ENCODE results near the gene SF3B2.
A peak's percentile ranks its signal among the peaks of the same experiment; 100 is the strongest.
"Not testable (repeated sequence)": the region's sequence is repeated elsewhere in the genome, so short reads cannot be mapped to it uniquely, and the experiment has no call there.

SF3B2 gene

DNA sequence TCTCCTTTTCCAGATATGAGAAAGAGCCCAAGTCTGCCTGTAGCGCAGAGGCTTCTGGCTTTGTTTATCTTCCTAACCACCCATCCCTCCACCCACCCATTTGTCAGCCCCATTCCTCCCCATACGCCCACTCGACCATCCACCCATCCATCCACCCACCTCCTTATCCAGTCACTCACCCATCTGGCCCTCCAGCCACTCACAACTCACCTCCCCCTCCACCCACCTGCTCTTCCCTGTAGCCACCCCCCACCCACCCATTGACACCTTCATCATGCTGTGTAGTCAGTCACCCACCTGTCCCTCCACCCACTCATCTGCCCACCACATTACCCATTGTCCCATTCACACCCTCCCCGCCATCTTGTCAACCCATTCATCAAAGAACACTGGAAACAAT is 34.8 kb upstream of the SF3B2 start:
- DNase-seq (ENCODE audit: low spot score): no peak

DNA sequence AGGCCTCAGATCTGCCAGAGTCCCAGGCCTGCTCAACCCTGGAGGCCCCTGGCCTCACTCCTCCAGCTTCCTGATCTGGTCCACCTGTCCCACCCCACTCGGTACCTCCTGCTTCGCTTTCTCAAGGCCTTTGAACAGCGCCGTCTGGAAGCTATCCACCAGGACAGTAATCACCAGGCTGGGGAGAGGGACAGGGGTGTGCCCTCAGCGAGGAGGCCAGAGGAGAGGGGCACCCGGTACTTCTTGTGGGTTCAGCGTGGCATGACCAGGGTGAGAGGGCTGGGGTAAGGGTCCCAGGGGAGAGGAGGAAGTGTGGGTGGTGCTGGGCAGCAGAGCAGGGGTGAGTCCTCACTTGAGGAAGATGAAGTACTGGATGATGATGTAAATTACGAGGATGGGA is 32.0 kb upstream of the SF3B2 start:
- no peak for DNase-seq (ENCODE audit: low spot score)

DNA sequence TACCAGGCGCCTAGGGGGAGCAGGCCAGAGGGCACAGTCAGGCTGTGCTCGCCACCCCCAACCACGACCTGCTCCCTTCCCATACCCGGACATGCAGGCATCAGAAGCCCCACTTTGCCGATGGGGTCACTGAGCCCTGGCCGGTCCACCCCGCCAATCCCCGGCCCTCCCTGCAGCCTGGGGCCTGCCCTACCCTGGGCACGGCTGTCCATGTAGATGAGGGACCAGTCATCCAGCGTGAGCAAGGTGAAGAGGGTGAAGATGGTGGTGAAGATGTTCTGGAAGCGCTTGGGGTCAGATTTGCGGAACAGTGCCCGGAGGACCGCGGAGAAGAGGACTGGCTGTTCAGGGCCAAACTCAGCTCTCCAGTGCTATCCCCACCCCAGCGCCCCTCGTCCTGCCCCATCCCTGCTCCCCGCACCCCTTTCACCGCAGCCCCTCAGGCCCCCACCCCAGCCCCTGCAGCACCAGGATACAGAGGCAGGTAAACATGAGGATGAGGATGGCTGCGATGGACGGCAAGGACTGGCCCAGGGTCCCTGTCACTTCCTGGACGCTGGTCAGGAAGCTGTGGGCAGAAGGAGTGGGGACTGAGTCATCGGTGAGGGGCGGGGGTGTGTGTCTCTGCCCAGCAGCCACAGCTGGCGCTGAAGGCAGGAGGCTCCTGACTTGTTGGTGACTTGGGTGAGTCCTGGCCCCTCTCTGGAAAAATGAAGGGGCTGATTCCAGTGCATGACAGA is 31.4 kb upstream of the SF3B2 start:
- no peak for DNase-seq (ENCODE audit: low spot score)

DNA sequence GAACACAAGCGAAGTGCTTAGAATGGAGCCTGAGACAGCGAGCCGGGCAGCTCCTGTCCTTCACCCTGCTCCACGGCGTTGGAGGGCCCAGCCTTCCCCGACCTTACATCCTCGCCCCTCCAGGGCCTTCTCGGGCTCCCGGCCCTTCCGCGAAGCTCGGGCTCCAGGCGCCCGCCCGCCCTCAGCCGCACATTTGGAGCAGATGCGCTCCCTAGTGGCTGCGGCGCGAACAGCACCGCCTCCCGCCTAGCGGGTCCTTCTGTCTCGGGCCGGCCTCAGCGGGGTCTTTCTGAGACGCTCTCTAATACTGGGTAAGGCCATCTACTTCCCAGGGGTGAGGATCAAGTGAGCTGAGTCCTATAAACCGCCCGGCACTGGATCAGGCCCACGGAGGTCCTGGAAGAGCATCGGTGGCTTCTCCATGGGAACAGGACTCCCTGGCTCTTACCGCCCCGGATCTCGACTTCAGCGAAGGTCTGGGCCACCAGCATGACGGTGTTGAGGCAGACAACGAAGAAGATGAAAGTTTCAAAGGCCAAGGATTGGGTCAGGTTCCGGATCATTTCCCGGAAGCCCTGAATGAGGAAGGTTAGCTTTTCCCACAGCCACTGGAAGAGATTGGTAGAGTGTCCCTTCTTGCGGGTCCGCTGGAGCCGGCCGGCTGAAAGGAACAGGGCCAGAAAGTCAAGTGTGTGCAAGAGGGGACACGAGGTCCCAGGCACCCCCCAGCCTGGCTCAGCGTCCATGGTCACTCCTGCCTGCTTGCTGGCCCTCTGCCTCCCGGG is 29.6 kb upstream of the SF3B2 start:
- DNase-seq (ENCODE audit: low spot score): peak; percentile 92

DNA sequence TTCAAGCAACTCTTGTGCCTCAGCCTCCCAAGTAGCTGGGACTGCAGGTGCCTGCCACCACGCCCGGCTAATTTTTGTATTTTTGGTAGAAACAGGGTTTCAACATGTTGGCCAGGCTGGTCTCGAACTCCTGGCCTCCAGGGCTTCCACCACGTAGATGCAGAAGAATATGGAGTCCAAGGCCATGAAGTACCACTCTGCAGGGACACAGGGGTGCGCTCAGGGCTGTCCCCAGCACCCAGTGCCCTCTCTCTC is 29.1 kb upstream of the SF3B2 start:
- not testable (repeated sequence) for DNase-seq (ENCODE audit: low spot score)

DNA sequence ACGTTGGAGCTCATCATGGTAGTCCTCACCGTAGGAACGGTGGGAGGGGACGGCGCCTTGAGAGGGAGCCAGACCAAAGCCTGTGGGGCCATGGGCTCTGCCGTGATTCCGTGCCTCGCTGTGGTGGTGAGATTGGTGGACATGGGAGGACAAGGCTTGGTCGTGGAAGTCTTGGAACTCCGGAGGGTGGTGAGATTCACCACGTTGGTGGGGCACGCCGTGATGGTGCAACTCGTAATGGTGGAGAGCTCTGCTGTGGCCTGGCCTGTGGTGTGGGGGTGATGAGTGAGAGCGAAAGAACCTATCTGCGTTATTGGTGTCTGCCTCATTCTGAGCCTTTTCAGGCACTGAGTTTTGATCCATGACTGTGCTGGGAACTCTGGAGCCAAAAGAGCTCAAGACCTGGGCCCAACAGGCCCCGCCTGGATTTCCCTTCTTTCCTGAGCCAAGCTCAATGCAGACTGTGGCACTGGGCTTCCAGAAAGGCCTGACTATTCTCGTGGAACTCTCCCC is 26.1 kb upstream of the SF3B2 start, which contains the start of gene CATSPER1:
Gene CATSPER1 (minus strand): TSS at position 463 of the 513 bp plus-strand sequence. CDS start 100 bp downstream, at position 363.
- no peak for DNase-seq (ENCODE audit: low spot score)

DNA sequence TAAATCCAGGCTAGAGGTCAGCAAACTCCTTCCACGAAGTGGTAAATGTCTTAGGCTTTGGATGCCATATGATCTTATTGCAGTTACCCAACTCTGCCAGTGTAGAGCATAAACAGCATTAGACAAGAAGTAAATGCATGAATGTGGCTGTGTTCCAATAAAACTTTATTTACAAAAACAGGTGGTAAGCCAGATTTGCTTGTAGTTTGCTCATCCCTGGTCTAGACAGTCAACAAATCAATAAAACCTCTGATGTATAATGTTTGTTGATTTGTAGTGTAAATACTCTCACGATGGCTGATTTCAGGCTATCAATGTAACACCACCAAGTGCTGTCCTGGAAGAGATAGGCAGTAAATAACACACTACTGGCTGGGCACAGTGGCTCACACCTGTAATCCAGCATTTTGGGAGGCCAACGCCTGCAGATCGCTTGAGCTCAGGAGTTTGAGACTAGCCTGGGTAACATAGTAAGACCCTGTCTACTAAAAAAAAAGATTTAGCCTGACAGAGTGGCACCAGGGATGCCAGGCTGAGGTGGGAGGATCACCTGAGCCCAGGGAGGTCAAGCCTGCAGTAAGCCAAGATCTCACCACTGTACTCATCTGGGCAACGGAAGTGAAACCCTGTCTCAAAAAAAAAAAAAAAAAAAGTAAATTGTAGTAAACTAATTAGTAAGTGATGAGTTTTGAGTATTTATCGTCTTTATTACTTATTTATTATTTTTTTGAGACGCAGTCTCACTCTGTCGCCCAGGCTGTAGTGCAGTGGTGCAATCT is 19.0 kb upstream of the SF3B2 start:
- DNase-seq (ENCODE audit: low spot score): no peak

DNA sequence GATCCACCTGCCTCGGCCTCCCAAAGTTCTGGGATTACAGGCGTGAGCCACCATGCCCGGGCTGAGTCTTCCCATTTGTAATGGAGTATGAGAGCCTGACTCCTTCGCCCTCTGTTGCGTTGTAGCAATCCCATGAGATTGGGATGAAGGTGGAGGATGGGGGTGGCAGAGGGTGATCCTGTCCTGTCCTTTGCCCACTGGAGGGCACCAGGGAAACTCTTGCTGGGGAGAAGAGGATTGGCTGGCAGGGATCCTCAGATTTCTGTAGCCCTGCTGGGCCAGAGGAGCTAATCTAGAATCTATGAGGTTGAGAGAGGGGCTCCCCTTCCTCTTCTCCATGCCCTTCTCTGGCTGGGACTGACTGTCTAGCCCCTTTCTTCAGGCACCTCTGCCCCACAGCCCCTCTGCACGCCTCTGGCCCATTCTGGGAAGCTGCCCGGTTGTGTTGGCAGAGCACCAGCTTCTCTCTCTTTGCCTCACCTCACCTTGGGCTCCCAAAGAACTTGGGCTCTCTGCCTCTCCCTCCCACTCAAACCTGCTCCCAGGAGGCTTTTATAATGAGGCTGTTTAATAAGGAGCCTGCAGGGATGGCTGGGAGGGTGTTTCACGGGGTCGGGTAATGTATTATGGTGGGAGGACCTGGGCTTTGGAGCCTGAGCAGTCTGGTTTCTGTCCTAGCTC is 16.4 kb upstream of the SF3B2 start:
- DNase-seq (ENCODE audit: low spot score): no peak

DNA sequence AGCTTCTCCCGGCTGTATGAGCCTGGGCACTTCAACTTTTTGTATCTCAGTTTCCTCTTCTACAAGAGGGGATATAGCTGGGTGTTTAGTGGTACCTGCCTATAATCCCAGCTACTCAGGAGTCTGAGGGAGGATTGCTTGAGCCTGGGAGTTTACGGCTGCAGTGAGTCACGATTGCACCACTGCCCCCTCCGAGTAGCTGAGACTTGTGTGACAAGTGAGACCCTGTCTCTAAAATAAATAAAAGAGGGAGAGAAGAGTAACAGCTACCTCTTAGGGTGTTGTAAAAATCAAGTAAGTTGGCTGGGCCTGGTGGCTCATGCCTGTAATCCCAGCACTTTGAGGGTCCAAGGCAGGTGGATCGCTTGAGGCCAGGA is 15.8 kb upstream of the SF3B2 start:
- no peak for DNase-seq (ENCODE audit: low spot score)

DNA sequence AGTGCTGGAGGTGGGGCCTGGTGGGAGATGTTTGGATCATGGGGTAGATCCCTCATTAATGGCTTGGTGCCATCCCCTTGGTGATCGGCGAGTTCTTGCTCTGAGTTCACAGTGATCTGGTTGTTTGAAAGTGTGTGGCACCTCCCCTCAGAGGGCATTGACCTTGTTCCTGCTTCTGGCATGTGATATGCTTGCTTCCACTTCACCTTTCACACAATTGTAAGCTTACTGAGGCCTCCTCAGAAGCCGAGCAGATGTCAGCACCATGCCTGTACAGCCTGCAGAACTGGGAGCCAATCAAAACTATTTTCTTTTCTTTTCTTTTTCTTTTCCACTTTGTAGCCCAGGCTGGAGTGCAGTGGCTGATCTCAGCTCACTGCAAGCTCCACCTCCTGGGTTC is 14.8 kb upstream of the SF3B2 start:
- no peak for DNase-seq (ENCODE audit: low spot score)

DNA sequence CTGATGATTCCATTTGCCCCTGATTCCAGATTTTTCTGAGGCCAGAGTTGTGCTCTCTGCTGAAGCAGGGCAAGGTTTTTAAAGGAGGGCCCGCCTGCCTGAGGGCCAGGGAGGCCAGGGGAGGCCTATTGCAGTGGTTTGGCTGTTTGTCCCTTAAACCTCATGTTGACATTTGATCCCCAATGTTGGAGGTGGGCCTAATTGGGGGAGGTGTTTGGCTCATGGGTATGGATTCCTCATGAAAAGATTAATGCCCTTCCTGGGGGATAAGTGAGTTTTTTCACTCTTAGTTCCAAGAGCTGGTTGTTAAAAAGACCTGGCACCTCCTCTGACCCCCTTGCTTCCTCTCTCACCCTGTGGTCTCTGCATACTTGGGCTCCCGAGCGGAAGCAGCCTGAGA is 12.4 kb upstream of the SF3B2 start:
- no peak for DNase-seq (ENCODE audit: low spot score)

DNA sequence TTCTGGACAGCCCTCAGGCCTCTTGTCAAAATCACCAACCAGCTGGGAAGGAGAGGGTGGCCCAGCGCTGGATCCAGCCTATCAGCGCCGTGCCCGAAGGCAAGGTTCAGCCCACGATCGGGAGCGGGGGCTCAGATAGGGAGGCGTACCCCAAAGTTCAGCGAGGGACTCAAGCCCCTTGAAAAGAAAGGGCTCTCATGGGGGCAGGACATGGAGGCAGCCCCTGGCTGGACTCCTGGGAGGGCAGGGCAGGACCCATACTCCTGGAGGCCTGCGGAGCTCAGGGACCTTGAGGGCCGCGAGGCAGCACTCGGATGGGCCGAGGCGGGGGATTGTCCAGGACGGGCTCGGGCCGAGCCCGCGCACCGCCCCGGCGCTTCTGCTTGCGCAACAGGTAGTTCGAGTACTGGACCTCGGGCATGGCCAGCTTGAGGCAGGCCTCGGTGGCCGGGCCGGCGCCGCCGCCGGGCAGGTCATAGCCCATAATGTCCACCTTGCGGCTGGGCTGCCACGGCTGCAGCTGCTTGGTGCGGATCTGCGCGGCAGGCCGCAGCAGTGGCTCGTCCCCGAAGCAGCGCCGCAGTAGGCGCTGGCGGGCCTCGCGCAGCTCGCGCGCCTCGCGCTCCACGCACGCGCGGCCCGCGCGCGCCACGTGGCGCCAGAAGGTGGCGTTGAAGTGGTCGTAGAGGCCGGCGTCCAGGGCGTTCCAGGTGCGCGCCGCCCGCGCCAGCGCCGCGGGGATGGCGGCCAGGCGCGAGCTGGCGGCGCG is 9.8 kb upstream of the SF3B2 start:
- DNase-seq (ENCODE audit: low spot score): no peak

DNA sequence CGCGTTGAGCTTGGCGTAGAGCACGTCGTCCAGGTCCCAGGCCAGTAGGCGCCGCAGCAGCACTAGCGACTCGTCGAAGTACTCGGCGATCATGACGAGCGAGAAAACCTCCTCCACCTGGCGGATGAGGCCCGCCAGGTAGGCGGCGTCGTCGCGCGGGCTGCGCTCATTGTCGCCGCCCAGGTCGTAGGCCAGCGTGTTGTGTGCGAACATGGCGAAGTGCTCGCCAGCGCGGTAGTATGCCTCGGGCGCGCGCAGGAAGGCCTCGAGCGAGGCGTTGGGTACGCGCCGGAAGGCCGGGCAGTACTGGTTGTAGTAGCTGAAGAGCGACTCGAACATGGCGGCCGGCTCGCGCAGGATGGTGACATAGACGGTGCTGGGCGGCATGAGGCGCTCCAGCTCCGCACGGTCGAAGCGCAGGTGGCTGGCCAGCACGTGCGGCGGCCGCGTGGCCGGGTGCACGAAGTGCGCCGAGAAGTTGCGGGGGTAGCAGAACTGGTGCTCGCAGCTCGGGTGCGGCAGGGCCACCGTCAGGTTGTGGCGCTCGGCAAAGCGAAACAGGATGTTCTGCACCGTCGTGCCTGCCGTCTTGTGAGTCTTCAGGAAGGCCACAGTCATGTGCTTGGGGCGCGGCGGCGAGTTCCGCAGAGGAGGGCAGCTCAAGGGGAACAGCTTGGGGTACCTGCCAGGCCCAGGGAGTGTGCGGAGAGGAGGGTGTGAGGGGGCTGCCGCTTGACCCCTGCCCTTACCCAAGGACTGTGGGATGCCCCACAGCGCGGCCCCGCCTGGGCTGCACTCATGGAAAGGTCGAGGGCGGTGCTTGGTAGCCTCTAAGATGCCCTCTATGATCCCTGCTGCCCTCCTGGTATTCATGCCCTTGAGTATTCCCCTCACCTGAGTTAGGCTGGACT is 8.9 kb upstream of the SF3B2 start:
- DNase-seq (ENCODE audit: low spot score): no peak

DNA sequence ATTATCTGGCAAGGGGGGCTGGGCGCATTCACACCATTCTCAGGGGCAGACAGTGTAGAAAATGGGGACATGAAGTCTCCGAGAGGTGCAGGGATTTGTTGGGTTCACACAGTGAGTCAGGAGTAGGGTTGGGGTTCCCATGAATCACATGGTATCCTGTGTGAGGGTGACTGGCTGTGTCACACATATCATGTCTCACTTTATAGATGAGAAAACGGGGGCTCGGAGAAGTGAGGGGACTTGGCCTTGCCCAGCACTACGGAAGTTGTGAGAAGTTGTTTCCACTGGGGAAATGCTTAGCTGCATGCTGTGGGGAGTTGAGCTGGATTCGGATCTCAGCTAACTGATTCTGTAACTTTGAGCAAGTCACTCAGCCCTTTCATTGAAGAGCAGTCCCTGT is 7.4 kb upstream of the SF3B2 start:
- DNase-seq (ENCODE audit: low spot score): no peak

DNA sequence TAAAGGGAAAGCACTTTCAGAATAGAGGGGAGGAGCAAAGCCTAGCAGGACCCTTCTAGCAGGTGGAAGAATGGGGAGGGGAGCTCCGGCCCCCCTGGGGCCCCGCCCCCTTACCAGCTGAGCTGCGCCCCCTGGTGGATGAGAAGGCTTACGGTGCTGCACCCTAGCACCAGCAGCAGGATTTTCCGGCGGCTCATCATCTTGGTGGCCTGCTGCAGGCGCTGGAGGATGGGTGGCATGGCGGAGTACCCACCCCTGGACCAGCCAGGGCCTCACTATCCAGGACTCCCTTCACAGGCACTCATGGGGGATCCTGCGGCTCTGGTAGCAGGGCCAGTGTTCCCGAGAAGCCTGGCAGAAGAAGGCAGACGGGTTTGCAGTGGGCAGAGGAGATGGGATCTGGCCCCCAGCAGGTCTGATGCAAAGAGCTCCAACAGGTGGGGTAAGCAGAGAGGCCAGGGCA is 7.0 kb upstream of the SF3B2 start:
- DNase-seq (ENCODE audit: low spot score): peak; percentile 92

DNA sequence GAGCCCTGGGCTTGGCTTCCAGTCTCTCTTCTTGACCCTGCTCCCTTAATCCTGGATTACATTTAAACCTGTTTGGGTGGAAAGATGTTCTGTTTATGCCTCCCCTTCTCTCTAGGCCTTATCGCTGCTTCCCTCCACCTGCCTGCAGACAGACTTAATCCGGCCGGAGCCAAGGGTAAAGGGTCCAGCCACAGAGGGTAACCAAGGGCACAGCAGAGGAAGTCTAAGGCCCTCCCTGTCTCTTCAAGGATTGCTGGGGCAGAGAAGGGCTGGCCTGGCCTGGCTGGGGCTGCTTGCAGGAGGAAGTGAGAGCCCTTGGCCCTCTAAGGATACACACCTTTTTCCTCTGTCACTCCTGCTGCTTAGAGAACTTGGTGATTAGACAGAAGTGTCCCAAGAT is 5.3 kb upstream of the SF3B2 start:
- DNase-seq (ENCODE audit: low spot score): no peak

DNA sequence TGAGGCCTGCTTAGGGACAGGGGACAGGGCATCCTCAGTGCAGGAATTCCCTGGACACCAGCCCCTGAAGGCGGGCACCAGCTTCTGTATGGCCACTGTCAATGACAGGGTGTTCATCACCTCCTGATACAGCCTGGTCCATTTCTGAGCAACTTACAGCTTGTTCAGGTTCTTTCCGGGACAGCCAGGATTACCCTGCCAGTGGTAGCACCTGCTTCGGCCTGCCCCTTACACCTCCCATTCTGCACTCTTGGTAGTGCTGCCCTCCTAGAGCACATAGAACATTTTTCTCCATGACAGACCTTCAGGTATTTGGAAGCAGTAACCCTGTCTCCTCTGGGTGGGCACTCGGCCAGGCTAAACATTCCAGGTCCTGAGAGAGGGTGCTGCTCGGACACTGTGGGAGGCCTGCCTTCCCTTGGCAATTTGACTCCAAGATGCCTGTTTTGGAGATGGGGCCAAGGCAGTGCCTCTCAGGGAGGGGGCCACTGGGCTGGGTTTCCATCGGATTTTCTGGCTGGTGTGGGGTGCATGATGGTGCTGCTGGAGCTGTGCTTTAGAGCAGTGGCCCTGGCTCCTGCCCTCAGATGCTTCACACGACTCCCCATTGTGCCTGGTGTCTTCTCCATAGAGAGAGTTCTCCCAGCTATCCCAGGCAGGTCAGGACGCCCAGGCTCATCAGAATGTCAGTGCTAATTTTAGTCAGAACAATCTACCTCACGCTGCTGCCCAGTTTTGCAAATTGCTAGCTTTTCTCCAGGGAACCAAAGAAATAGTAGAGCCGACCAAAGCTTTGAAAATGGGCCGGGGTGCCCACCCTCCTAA is 4.4 kb upstream of the SF3B2 start:
- DNase-seq (ENCODE audit: low spot score): no peak

DNA sequence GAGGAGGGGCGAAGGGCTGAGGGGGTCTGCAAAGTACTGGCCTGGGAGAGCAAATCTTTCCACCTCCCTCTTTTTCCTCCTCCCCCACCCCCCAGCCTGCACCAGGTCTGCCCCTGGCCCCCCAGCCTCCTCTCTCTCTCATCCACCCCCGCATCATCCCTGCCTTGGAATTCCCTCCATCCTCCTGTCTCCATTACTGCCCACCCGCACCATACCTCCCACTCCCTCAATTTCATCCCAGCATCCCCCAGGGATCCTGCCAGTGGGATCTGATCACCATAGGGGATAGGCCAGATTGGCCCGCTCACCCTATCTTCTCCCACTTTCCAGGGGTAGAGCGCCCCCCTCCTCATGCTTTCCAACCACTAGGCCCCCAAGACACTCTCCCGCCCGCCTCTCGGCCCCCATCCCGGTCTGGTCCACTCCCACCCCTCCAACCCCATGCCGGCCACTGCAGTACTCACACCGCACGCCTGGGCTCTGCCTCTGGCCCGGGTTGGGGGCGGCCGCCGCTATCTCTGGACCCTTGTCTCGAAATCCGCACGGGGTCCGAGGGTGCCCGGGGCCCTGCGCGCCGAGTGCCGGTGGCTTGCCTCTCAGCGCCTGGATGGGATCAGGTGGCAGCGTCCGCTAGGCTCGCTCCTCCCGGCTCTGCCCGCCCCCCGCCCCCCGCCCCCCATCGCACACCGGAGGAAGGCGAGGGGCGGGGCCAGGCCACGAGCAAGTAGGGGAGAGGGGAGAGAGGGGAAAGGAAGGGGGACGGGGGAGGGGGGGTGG is 3.4 kb upstream of the SF3B2 start, which contains the start of gene GAL3ST3:
Gene GAL3ST3 (minus strand): TSS at position 615 of the 777 bp plus-strand sequence. CDS start 3,746 bp downstream, outside the sequence.
- DNase-seq (ENCODE audit: low spot score): peak; percentile 82

Data from ecto neural progenitor cell (in vitro differentiated cells).